Adrenal gland (tissue), 12 donors: ENCODE results near the gene EPG5. TPM values are rescaled to one million over a fixed set of nuclear protein-coding genes. Genes with fewer than 3 reads are reported as not detected.
"Not testable (repeated sequence)": the region's sequence is repeated elsewhere in the genome, so short reads cannot be mapped to it uniquely, and the experiment has no call there.

Experiments used
- DNase-seq, 7 donors: peaks; one replicate each; pipeline ENCODE4 v3.0.0-alpha.2; 2019 to 2020
- H3K27ac ChIP-seq, 5 donors: fragments of 200-600 bp; sonication (generic) in 4 of 5; 1 replicate in 3 of 5; 2 replicates in 2 of 5; pipeline versions ENCODE4 v1.5.1 to v1.8.0; 2016 to 2020; ENCODE audit warnings: mild to moderate bottlenecking in 1 of 5
- H3K27me3 ChIP-seq: fragments of 200-600 bp; 2 replicates; pipeline ENCODE4 v1.8.0; 2021
- H3K36me3 ChIP-seq, 2 donors: fragments of 200-600 bp; replicated peaks in 1 of 2; 1 replicate in 1 of 2; 2 replicates in 1 of 2; pipeline versions ENCODE4 v1.5.1 to v1.8.0; 2018 to 2022
- H3K4me1 ChIP-seq, 2 donors: fragments of 200-600 bp; replicated peaks in 1 of 2; 1 replicate in 1 of 2; 2 replicates in 1 of 2; pipeline versions ENCODE4 v1.5.1 to v1.8.0; 2018 to 2021
- H3K4me3 ChIP-seq, 4 donors: fragments of 200-600 bp; sonication (generic) in 3 of 4; one replicate each; pipeline ENCODE4 v1.5.1; 2016 to 2018
- H3K9me3 ChIP-seq, 3 donors: fragments of 200-600 bp; sonication (generic) in 1 of 3; replicated peaks in 1 of 3; 1 replicate in 2 of 3; 2 replicates in 1 of 3; pipeline versions ENCODE4 v1.5.1 to v1.8.0; 2016 to 2021
- POLR2A ChIP-seq, 2 donors: fragments of 450-650 bp; IDR thresholded peaks; one replicate each; pipeline ENCODE4 v1.6.1; 2017; ENCODE audit warnings: antibody characterized with exemption in 2 of 2, mild to moderate bottlenecking in 2 of 2, moderate library complexity in 1 of 2
- WGBS, 4 donors: extraction: QIAGEN DNeasy Blood & Tissue Kit in 2 of 4; methylation state at CpG; one replicate each; pipeline versions ENCODE4 v1.1.5 to v1.1.7; 2013 to 2017; 5-methylcytosine and 5-hydroxymethylcytosine counted together
- intact Hi-C, 2 donors: fragments of 100-400 bp; cut with DNase I; formaldehyde crosslinking; loops; one replicate each; pipeline versions ENCODE4 v1.14.1 to v1.15.0; 2022 to 2023
- polyA plus RNA-seq, 3 donors: library from polyadenylated mRNA; stranded (reverse); fragments of 200-250 nt in 2 of 3; fragments of 350-450 nt in 1 of 3; fragmentation: Illumina TruSeq in 1 of 3; extraction: RNeasy Lipid Tissue Mini Kit (QIAGEN cat#74804) in 1 of 3; gene quantifications; one replicate each; pipeline ENCODE4 v1.2.3, GENCODE V29; 2013 to 2014
- total RNA-seq, 9 donors: library from RNA; depleted of rRNA in 4 of 9; stranded (reverse); fragments of >200 nt in 4 of 9; fragments of 120-200 nt in 1 of 9; fragmentation: NEBNext Ultra II Directional in 1 of 9; extraction: Animal tissue kit (Norgen Biotek cat#: 25700) in 1 of 9; gene quantifications; one replicate each; pipeline versions ENCODE4 v1.1.0 to v1.2.4, GENCODE V29; 2013 to 2023
- TF ChIP-seq, protein P1 (sequence below), 6 experiments: fragments of 450-650 bp in 4 of 6; fragments of 200-600 bp in 2 of 6; sonication (generic) in 1 of 6; IDR thresholded peaks; 1 replicate in 5 of 6; 2 replicates in 1 of 6; pipeline versions ENCODE4 v1.5.1 to v1.8.0; 2016 to 2021; ENCODE audit warnings: antibody characterized with exemption in 6 of 6, mild to moderate bottlenecking in 2 of 6, moderate library complexity in 1 of 6
- donor health status: healthy with polysubstance abuse.
- donor health status: Bipolar disorder and iron deficiency.
- donor health status: DM: yes; HTN: yes; CAD: no.
- donor health status: DM: no; HTN: no; CAD: no.
- donor health status: DM: no; HTN: no; CAD: no.
- donor health status: DM: yes; HTN: yes; CAD: no.

Gene EPG5
- total and polyA plus RNA-seq, 12 donors = 7.3 to 80.3 (median 23.3) TPM

DNA sequence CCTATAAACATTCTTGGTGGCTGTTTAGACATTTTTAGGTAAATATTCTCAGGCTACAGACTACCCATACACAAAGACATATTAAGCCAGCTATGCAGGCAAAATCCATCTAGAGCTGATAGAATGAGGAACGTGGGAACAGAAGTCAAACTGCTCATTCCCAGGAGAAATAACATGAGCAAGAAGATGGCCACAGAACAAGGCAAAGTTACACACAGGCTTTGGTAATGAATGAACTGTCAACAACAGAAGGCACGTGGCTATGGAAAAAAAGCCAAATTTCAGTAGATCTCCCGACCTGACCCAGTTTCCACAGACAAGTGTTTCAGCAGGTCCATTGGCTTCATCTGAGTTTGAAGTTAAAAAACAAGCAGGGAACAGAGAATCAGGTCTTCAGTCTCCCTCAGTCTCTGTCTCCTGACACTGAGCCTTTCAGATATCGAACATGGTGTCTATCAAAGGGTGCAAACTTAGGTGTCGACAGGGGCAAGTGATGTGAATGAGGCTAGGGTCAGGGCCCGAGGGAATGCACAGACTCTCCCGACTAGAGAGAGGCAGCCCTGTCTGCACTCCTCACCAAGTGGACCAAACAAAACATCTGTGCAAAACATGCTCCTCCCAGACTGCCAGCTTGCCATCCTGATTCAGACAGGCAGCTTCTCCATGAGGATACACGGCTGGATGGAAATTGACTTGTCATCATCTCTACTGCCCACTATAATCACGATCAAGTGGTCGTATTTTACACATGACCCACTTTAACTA, 115.8 kb downstream of the EPG5 start:
- Histone ChIP-seq H3K27me3 (no peaks in the 10 kb centered on the region), H3K36me3 (peaks cover 0 to 45% of the 10 kb centered on the region in 2 donors), H3K9me3 (no peaks in the 10 kb centered on the region), H3K4me3 (no peak overlapping the region), H3K4me1 (no peaks in the 10 kb centered on the region), H3K27ac (no peak overlapping the region)
- TF ChIP-seq, protein P1, sequence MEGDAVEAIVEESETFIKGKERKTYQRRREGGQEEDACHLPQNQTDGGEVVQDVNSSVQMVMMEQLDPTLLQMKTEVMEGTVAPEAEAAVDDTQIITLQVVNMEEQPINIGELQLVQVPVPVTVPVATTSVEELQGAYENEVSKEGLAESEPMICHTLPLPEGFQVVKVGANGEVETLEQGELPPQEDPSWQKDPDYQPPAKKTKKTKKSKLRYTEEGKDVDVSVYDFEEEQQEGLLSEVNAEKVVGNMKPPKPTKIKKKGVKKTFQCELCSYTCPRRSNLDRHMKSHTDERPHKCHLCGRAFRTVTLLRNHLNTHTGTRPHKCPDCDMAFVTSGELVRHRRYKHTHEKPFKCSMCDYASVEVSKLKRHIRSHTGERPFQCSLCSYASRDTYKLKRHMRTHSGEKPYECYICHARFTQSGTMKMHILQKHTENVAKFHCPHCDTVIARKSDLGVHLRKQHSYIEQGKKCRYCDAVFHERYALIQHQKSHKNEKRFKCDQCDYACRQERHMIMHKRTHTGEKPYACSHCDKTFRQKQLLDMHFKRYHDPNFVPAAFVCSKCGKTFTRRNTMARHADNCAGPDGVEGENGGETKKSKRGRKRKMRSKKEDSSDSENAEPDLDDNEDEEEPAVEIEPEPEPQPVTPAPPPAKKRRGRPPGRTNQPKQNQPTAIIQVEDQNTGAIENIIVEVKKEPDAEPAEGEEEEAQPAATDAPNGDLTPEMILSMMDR (IDR thresholded peaks at IDR 0.05) = no peak
- TF ChIP-seq POLR2A (IDR thresholded peaks at IDR 0.05) = no peak
- DNase-seq = peak in 1 of 7 donors; percentile 30
- intact Hi-C loops = no loop called here
- WGBS, 4 donors = 53 to 73% (median 60%) methylated on average over 10 of the region's 10 CpGs

DNA sequence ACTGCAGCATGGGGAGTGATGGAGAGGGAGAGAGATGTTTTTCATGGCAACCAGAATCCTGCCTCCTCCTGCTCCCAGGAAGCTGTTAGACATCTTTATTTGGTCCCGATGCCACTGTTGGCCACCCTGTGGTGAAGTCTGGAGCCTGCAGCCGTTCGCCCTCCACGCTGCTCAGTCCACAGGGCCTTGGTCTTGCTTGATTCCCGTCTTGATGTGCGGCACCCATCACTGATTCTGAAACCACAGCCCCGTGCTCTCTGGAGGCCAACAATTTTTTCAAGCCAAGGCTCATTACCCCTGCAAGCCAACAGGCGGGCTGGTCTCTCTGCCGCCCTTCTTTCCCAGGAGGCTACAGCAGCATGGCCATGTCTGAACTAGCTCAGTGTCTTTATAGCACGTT, 117.1 kb downstream of the EPG5 start:
- WGBS, 4 donors = 75 to 89% (median 82%) methylated on average over 10 of the region's 10 CpGs
- H3K4me1 ChIP-seq = no peaks in the 10 kb centered on the region
- peaks cover 0 to 33% of the 10 kb centered on the region in 2 donors for H3K36me3 ChIP-seq
- no peaks in the 10 kb centered on the region for H3K9me3 ChIP-seq
- DNase-seq = no peak
- no peak for TF ChIP-seq POLR2A (IDR thresholded peaks at IDR 0.05)
- TF ChIP-seq, protein P1 (IDR thresholded peaks at IDR 0.05) = peak in 2 of 6 experiments; percentile 26 to 30
- no peak overlapping the region for H3K4me3 ChIP-seq
- H3K27ac ChIP-seq = no peak overlapping the region
- H3K27me3 ChIP-seq = no peaks in the 10 kb centered on the region
- intact Hi-C loops = no loop called here

DNA sequence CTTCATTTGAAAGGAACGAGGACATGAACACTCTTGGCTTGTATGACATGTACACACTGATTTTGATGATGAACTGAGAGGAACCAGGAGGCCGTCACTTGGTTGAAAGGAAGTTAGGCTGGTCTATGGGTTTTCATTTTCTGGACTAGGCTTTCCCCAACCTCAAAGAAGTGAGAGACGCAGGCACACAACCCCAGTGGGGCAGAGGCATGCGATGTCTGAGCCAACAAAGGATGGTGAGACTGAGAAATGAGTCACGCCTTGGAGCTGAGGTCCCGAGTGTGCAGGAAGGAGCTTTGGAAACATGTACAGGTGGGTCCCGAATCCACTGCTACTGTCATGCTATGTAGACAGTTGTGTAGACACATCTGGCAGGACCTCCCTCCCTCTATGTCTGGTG, 117.6 kb downstream of the EPG5 start:
- H3K36me3 ChIP-seq = peaks cover 0 to 28% of the 10 kb centered on the region in 2 donors
- intact Hi-C loops = no loop called here

DNA sequence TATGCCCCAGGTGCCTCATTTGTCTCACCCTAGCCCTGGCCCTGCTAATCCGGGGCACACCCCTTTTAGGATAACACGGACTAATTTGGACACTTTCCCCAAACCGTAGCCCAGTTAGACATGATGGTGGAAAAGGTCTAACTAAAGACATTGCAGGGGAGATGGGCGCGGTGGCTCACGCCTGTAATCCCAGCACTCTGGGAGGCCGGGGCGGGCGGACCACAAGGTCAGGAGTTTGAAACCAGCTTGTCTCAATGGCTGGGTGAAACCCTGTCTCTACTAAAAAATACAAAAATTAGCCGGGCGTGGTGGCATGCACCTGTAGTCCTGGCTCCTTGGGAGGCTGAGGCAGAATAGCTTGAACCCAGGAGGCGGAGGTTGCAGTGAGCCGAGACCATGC, 118.5 kb downstream of the EPG5 start:
- H3K36me3 ChIP-seq = peaks cover 0 to 19% of the 10 kb centered on the region in 2 donors
- H3K27ac ChIP-seq, H3K9me3 ChIP-seq, H3K4me1 ChIP-seq, H3K4me3 ChIP-seq, H3K27me3 ChIP-seq, DNase-seq, intact Hi-C loops: not testable (repeated sequence)
- 95 to 99% (median 98%) methylated on average over 13 of the region's 13 CpGs for WGBS, 4 donors

More for the DNA sequence above, 117.6 kb downstream of the EPG5 start:
- WGBS, 4 donors = 90 to 95% (median 94%) methylated on average over 7 of the region's 7 CpGs
- H3K4me3 ChIP-seq = no peak overlapping the region
- H3K27me3 ChIP-seq = no peaks in the 10 kb centered on the region
- H3K4me1 ChIP-seq = no peaks in the 10 kb centered on the region
- no peak for TF ChIP-seq POLR2A (IDR thresholded peaks at IDR 0.05)
- TF ChIP-seq, protein P1 (IDR thresholded peaks at IDR 0.05) = no peak
- H3K9me3 ChIP-seq = no peaks in the 10 kb centered on the region
- H3K27ac ChIP-seq = no peak overlapping the region
- DNase-seq = no peak

DNA sequence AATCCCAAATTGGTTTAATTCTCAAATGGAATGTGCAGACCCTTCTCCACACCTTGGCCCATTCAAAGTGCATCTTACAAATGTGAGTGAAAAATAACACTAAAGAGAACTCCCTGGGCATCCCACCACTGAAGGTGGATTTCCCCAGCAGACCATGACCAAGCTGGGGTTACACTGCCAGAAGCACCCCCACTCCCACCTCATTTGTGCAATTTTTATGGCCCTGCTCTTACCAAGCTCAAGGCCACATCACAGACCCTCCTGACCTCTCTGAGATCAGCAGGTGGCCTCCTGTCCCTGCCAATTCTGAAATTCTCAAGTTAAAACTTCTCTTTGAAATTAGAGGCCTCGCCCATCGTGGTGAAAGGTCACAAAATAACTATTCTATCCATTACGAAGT, 120.0 kb downstream of the EPG5 start:
- 60 to 75% (median 62%) methylated on average over 3 of the region's 3 CpGs for WGBS, 4 donors

More for the DNA sequence above, 120.0 kb downstream of the EPG5 start:
- TF ChIP-seq, protein P1 (IDR thresholded peaks at IDR 0.05) = no peak
- TF ChIP-seq POLR2A (IDR thresholded peaks at IDR 0.05) = no peak
- Histone ChIP-seq H3K36me3 (peaks cover 0 to 9% of the 10 kb centered on the region in 2 donors), H3K9me3 (no peaks in the 10 kb centered on the region), H3K27ac (no peak overlapping the region), H3K4me3 (no peak overlapping the region), H3K27me3 (no peaks in the 10 kb centered on the region), H3K4me1 (no peaks in the 10 kb centered on the region)
- peak in 1 of 7 donors; percentile 21 for DNase-seq
- intact Hi-C loops = no loop called here
